Caco-2 (cell line): ENCODE results near the gene SLCO4A1. TPM values are rescaled to one million over a fixed set of nuclear protein-coding genes. Genes with fewer than 3 reads are reported as not detected.

Experiments
- BruUV-seq: library from RNA; stranded (reverse); fragments of 400-500 nt; replicated peaks from 2 replicates; lab custom pipeline; 2021; lab: Mats Ljungman, UMichigan
- CTCF ChIA-PET: fragments of 300-600 bp; sonication (Branson Sonifier 250); formaldehyde crosslinking; loops from one replicate; lab custom pipeline; 2022; ENCODE audit warnings: antibody characterized with exemption; lab: Charles Lee
- POLR2A ChIA-PET: fragments of 300-600 bp; sonication (Branson Sonifier 250); formaldehyde crosslinking; loops from one replicate; lab custom pipeline; 2022; ENCODE audit warnings: antibody characterized with exemption; lab: Charles Lee
- DNase-seq, 2 experiments: peaks; one replicate each; pipeline versions ENCODE4 v3.0.0 to v3.0.0-alpha.2; 2020 to 2022
- H3K27me3 ChIP-seq: replicated peaks from 2 replicates; pipeline ENCODE4 v1.6.0; 2011; ENCODE audit warnings: low read length; ENCODE audit not compliant: control insufficient read depth, insufficient read depth
- H3K36me3 ChIP-seq: 2 replicates; pipeline ENCODE4 v1.5.1; 2011; ENCODE audit warnings: low read length; ENCODE audit not compliant: control insufficient read depth, insufficient read depth
- H3K4me1 ChIP-seq: fragments of 250-450 bp; sonication (Bioruptor Pico); 2 replicates; pipeline ENCODE4 v1.5.1; 2020; ENCODE audit warnings: mild to moderate bottlenecking
- H3K4me3 ChIP-seq: 2 replicates; pipeline ENCODE4 v1.5.1; 2011; ENCODE audit warnings: low read depth, mild to moderate bottlenecking, control low read depth, low read length
- H3K9me3 ChIP-seq: fragments of 250-450 bp; sonication (Bioruptor Pico); 2 replicates; pipeline ENCODE4 v1.5.1; 2020; ENCODE audit warnings: mild to moderate bottlenecking, moderate library complexity
- H3K27ac Mint-ChIP-seq: one replicate; pipeline ENCODE4 v1.8.0; 2022; ENCODE audit warnings: mixed read lengths; ENCODE audit not compliant: unreplicated experiment
- H3K27me3 Mint-ChIP-seq: one replicate; pipeline ENCODE4 v1.8.0; 2022; ENCODE audit warnings: mixed read lengths; ENCODE audit not compliant: insufficient read depth, unreplicated experiment
- H3K36me3 Mint-ChIP-seq: one replicate; pipeline ENCODE4 v1.8.0; 2022; ENCODE audit warnings: mild to moderate bottlenecking, mixed read lengths; ENCODE audit not compliant: insufficient read depth, unreplicated experiment
- H3K4me1 Mint-ChIP-seq: one replicate; pipeline ENCODE4 v1.8.0; 2022; ENCODE audit warnings: low read depth, mixed read lengths; ENCODE audit not compliant: unreplicated experiment
- H3K4me3 Mint-ChIP-seq: one replicate; pipeline ENCODE4 v1.8.0; 2022; ENCODE audit warnings: mild to moderate bottlenecking, moderate library complexity, mixed read lengths; ENCODE audit not compliant: unreplicated experiment
- H3K9me3 Mint-ChIP-seq: one replicate; pipeline ENCODE4 v1.8.0; 2022; ENCODE audit warnings: mixed read lengths; ENCODE audit not compliant: unreplicated experiment
- intact Hi-C: fragments of 100-400 bp; cut with micrococcal nuclease; formaldehyde crosslinking; loops from one replicate; pipeline ENCODE4 v1.10.0; 2022; ENCODE audit not compliant: unreplicated experiment
- total RNA-seq: library from RNA; stranded (reverse); gene quantifications from 2 replicates; pipeline ENCODE4 v1.2.3, GENCODE V29; 2022
- TF ChIP-seq, protein P1 (sequence below), 2 experiments: fragments of 200-600 bp in 1 of 2; IDR thresholded peaks; 1 replicate in 1 of 2; 2 replicates in 1 of 2; pipeline versions ENCODE4 v1.5.1 to v1.8.0; 2011 to 2022; ENCODE audit warnings: antibody characterized with exemption in 1 of 2, control low read depth in 1 of 2, inconsistent platforms in 1 of 2, low read depth in 1 of 2, low read length in 1 of 2, mild to moderate bottlenecking in 1 of 2, moderate library complexity in 1 of 2; ENCODE audit not compliant: insufficient read depth in 1 of 2, severe bottlenecking in 1 of 2, unreplicated experiment in 1 of 2

SLCO4A1 gene
- total RNA-seq, 1 experiment from 2014 or later, result 18.7 TPM

DNA sequence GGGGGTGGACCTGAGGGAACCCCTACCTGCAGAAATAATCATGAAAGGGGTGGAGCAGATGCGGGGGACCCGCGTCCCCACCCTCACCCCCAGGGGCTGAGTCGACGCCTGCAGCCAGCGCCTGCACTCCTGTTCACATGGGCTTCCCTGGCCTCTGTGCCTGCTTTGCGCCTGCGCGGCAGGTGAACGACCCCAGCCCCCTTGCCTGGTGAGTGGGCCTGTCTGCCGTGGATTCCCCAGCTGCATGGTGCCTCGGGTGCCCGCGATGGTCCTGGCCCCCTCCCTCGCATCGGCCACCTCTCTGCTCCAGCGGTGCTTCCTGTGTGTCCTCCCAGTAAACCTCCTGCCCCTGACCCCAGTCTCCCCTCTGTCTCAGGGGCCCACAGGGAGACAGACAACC is 47.6 kb downstream of the SLCO4A1 start:
- H3K4me1 Mint-ChIP-seq, result peaks cover 9% of the 10 kb centered on the region
- Histone ChIP-seq H3K9me3 (no peaks in the 10 kb centered on the region), H3K4me1 (peaks cover 10% of the 10 kb centered on the region), H3K27me3 (peaks cover 2% of the 10 kb centered on the region), H3K36me3 (no peaks in the 10 kb centered on the region), H3K4me3 (no peak overlapping the region)
- H3K36me3 Mint-ChIP-seq, result no peaks in the 10 kb centered on the region
- H3K27me3 Mint-ChIP-seq, result peaks cover 17% of the 10 kb centered on the region
- no peaks in the 10 kb centered on the region for H3K9me3 Mint-ChIP-seq
- BruUV-seq, result no TSS peak
- TF ChIP-seq, protein P1, sequence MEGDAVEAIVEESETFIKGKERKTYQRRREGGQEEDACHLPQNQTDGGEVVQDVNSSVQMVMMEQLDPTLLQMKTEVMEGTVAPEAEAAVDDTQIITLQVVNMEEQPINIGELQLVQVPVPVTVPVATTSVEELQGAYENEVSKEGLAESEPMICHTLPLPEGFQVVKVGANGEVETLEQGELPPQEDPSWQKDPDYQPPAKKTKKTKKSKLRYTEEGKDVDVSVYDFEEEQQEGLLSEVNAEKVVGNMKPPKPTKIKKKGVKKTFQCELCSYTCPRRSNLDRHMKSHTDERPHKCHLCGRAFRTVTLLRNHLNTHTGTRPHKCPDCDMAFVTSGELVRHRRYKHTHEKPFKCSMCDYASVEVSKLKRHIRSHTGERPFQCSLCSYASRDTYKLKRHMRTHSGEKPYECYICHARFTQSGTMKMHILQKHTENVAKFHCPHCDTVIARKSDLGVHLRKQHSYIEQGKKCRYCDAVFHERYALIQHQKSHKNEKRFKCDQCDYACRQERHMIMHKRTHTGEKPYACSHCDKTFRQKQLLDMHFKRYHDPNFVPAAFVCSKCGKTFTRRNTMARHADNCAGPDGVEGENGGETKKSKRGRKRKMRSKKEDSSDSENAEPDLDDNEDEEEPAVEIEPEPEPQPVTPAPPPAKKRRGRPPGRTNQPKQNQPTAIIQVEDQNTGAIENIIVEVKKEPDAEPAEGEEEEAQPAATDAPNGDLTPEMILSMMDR (IDR thresholded peaks at IDR 0.05; ENCODE audit: insufficient read depth in 1 of 2, low read depth in 1 of 2, low read length in 1 of 2, severe bottlenecking in 1 of 2, unreplicated experiment in 1 of 2), result no peak
- ChIA-PET POLR2A (no interaction called here), CTCF (interaction anchor here (1.3 to 2.9 kb wide), 3 partner anchors 8 to 102 kb away, joined by 4 to 25 read pairs (median 5); no protein-coding TSS in a partner anchor)
- no peak overlapping the region for H3K27ac Mint-ChIP-seq
- H3K4me3 Mint-ChIP-seq, result no peak overlapping the region
- intact Hi-C loops, result loop anchor here (1.0 to 5.0 kb wide), 2 partner anchors 101 to 117 kb away; no protein-coding TSS in a partner anchor
- no peak for DNase-seq

GRCh38 chr20:62690261-62690820 is 48.0 kb downstream of the SLCO4A1 start:
- H3K36me3 ChIP-seq, result no peaks in the 10 kb centered on the region
- DNase-seq, result no peak
- TF ChIP-seq, protein P1 (IDR thresholded peaks at IDR 0.05; ENCODE audit: insufficient read depth in 1 of 2, low read depth in 1 of 2, low read length in 1 of 2, severe bottlenecking in 1 of 2, unreplicated experiment in 1 of 2), result no peak
- peaks cover 2% of the 10 kb centered on the region for H3K27me3 ChIP-seq
- no peaks in the 10 kb centered on the region for H3K36me3 Mint-ChIP-seq
- BruUV-seq, result no TSS peak
- H3K4me3 ChIP-seq, result no peak overlapping the region
- peaks cover 9% of the 10 kb centered on the region for H3K4me1 Mint-ChIP-seq
- ChIA-PET POLR2A (no interaction called here), CTCF (interaction anchor here (0.7 to 2.9 kb wide), 3 partner anchors 9 to 101 kb away, joined by 3 to 25 read pairs (median 5); no protein-coding TSS in a partner anchor)
- H3K9me3 ChIP-seq, result no peaks in the 10 kb centered on the region
- no peak overlapping the region for H3K4me3 Mint-ChIP-seq
- H3K9me3 Mint-ChIP-seq, result no peaks in the 10 kb centered on the region
- H3K27me3 Mint-ChIP-seq, result peaks cover 21% of the 10 kb centered on the region
- H3K4me1 ChIP-seq, result peaks cover 10% of the 10 kb centered on the region
- no peak overlapping the region for H3K27ac Mint-ChIP-seq
- intact Hi-C loops, result no loop called here

GRCh38 chr20:62691487-62691886 is 49.2 kb downstream of the SLCO4A1 start:
- TF ChIP-seq, protein P1 (IDR thresholded peaks at IDR 0.05; ENCODE audit: insufficient read depth in 1 of 2, low read depth in 1 of 2, low read length in 1 of 2, severe bottlenecking in 1 of 2, unreplicated experiment in 1 of 2), result no peak
- Mint-ChIP-seq H3K27ac (no peak overlapping the region), H3K27me3 (peaks cover 27% of the 10 kb centered on the region), H3K4me3 (no peak overlapping the region), H3K9me3 (no peaks in the 10 kb centered on the region), H3K4me1 (peaks cover 3% of the 10 kb centered on the region), H3K36me3 (no peaks in the 10 kb centered on the region)
- DNase-seq, result no peak
- Histone ChIP-seq H3K4me3 (no peak overlapping the region), H3K27me3 (peaks cover 2% of the 10 kb centered on the region), H3K4me1 (no peaks in the 10 kb centered on the region), H3K36me3 (no peaks in the 10 kb centered on the region), H3K9me3 (no peaks in the 10 kb centered on the region)
- ChIA-PET CTCF (interaction anchor here (0.7 to 1.2 kb wide), 3 partner anchors 10 to 50 kb away, joined by 3 to 6 read pairs (median 3); no protein-coding TSS in a partner anchor), POLR2A (no interaction called here)
- no TSS peak for BruUV-seq
- intact Hi-C loops, result no loop called here
